DOHH2 (cell line): ENCODE data around the gene POU5F1.

ENCODE experiments used
- CTCF ChIP-seq: fragments of 200-600 bp; sonication (generic); IDR thresholded peaks from one replicate; pipeline ENCODE4 v1.5.1; 2014; ENCODE audit warnings: antibody characterized with exemption, mild to moderate bottlenecking, low read depth, low read length; ENCODE audit not compliant: poor library complexity, severe bottlenecking
- EZH2phosphoT487 ChIP-seq: fragments of 200-600 bp; sonication (generic); IDR thresholded peaks from 2 replicates; pipeline ENCODE4 v1.6.1; 2017; ENCODE audit warnings: borderline replicate concordance, mild to moderate bottlenecking, antibody characterized with exemption, low read length, moderate library complexity, mixed read lengths

- TF ChIP-seq CTCF = no peak
- TF ChIP-seq EZH2phosphoT487 = no peak
These were observed 39.6 kb upstream of the POU5F1 start for GRCh38 chr6:31210123-31210522.
